K562 (cell line): Measurements from ENCODE around the gene GNAQ. TPM values are rescaled to one million over a fixed set of nuclear protein-coding genes. Genes with fewer than 3 reads are reported as not detected.

Experiments used
- ATAC-seq: fragments of 200-7000 bp; cut with Tn5 transposase; 3 replicates; pipeline ENCODE4 v1.9.1; 2020; ENCODE audit warnings: moderate library complexity
- BruUV-seq: library from RNA; stranded (reverse); fragments of 400-500 nt; replicated peaks from 2 replicates; lab custom pipeline; 2021; lab: Mats Ljungman, UMichigan
- CTCF ChIA-PET: fragments of 300-600 bp; formaldehyde crosslinking; extraction: SDS; loops from one replicate; lab custom pipeline; 2021; ENCODE audit warnings: low intra/inter-chr PET ratio; lab: Yijun Ruan, JAX
- POLR2A ChIA-PET: fragments of 300-600, 350-650 bp; sonication (Branson Sonifier 250); formaldehyde crosslinking; extraction: SDS; loops from one replicate; lab custom pipeline; 2021; ENCODE audit warnings: antibody characterized with exemption, inconsistent platforms; lab: Yijun Ruan, JAX
- DNase-seq, 4 experiments: peaks; one replicate each; pipeline versions ENCODE4 v3.0.0 to v3.0.0-alpha.2; 2011 to 2018; ENCODE audit warnings: low spot score in 3 of 4, mixed read lengths in 3 of 4; ENCODE audit errors: extremely low read depth in 1 of 4
- FAIRE-seq: peaks from 2 replicates; lab custom pipeline; 2011; peaks lifted over from hg19 to GRCh38; lab: Jason Lieb, UNC
- H2AFZ ChIP-seq: 2 replicates; pipeline ENCODE4 v1.6.0; 2011; ENCODE audit warnings: low read depth, low read length, control low read depth, inconsistent platforms
- H3K27ac ChIP-seq: fragments of 200-600 bp; 3 replicates; pipeline ENCODE4 v1.8.0; 2011; ENCODE audit warnings: low read depth, mild to moderate bottlenecking, control low read depth, inconsistent platforms, low read length, moderate library complexity, mixed read lengths; ENCODE audit errors: extremely low read depth
- H3K27me3 ChIP-seq, 2 experiments: fragments of 300-600 bp in 1 of 2; 2 replicates in 1 of 2; 3 replicates in 1 of 2; pipeline versions ENCODE4 v1.6.0 to v1.8.0; 2011; ENCODE audit warnings: inconsistent platforms in 2 of 2, low read length in 2 of 2, mild to moderate bottlenecking in 1 of 2, mixed read lengths in 1 of 2, moderate library complexity in 1 of 2; ENCODE audit not compliant: control insufficient read depth in 2 of 2, insufficient read depth in 2 of 2
- H3K36me3 ChIP-seq: fragments of 300-600 bp; 3 replicates; pipeline ENCODE4 v1.8.0; 2011; ENCODE audit warnings: mild to moderate bottlenecking, low read length, inconsistent platforms; ENCODE audit not compliant: control insufficient read depth, insufficient read depth
- H3K4me1 ChIP-seq, 2 experiments: fragments of 200-600 bp in 1 of 2; replicated peaks in 1 of 2; 2 replicates in 1 of 2; 3 replicates in 1 of 2; pipeline versions ENCODE4 v1.5.1 to v1.8.0; 2011; ENCODE audit warnings: inconsistent platforms in 2 of 2, low read length in 2 of 2, mild to moderate bottlenecking in 1 of 2, mixed read lengths in 1 of 2, moderate library complexity in 1 of 2; ENCODE audit not compliant: control insufficient read depth in 2 of 2, insufficient read depth in 2 of 2
- H3K4me2 ChIP-seq: 2 replicates; pipeline ENCODE4 v1.6.1; 2011; ENCODE audit warnings: low read length, control low read depth, inconsistent platforms, mixed read lengths; ENCODE audit not compliant: insufficient read depth
- H3K4me3 ChIP-seq: fragments of 200-600 bp; sonication (generic), shearing (Covaris generic); 2 replicates; pipeline ENCODE4 v1.5.1; 2016; ENCODE audit warnings: control low read depth, inconsistent platforms
- H3K79me2 ChIP-seq: fragments of 200-600 bp; 3 replicates; pipeline ENCODE4 v1.8.0; 2011; ENCODE audit warnings: low read length, inconsistent platforms; ENCODE audit not compliant: control insufficient read depth, insufficient read depth
- H3K9ac ChIP-seq, 2 experiments: 2 replicates each; pipeline versions ENCODE4 v1.6.0 to v1.6.1; 2011; ENCODE audit warnings: low read depth in 2 of 2, low read length in 2 of 2, control low read depth in 1 of 2, inconsistent platforms in 1 of 2, mild to moderate bottlenecking in 1 of 2, mixed read lengths in 1 of 2; ENCODE audit not compliant: insufficient read depth in 1 of 2
- H3K9me1 ChIP-seq: one replicate; pipeline ENCODE4 v1.6.0; 2011; ENCODE audit warnings: inconsistent platforms, mild to moderate bottlenecking, low read length, moderate library complexity; ENCODE audit not compliant: control insufficient read depth, insufficient read depth
- H3K9me3 ChIP-seq: replicated peaks from 2 replicates; pipeline ENCODE4 v1.5.1; 2011; ENCODE audit warnings: low read depth, low read length, inconsistent platforms; ENCODE audit not compliant: control insufficient read depth, insufficient read depth
- H4K20me1 ChIP-seq: replicated peaks from 2 replicates; pipeline ENCODE4 v1.6.1; 2011; ENCODE audit warnings: low read length, inconsistent platforms, mixed read lengths; ENCODE audit not compliant: control insufficient read depth, insufficient read depth
- ARID2 ChIP-seq: fragments of 450-650 bp; IDR thresholded peaks from 2 replicates; pipeline ENCODE4 v1.6.1; 2017; ENCODE audit warnings: antibody characterized with exemption, mild to moderate bottlenecking
- ATF4 ChIP-seq: fragments of 450-650 bp; formaldehyde crosslinking; IDR thresholded peaks from 2 replicates; pipeline ENCODE4 v1.4.0; 2022; ENCODE audit warnings: mild to moderate bottlenecking, moderate library complexity
- E2F4 ChIP-seq: sonication (generic); formaldehyde crosslinking; IDR thresholded peaks from 2 replicates; pipeline ENCODE4 v1.8.0; 2022; ENCODE audit warnings: mild to moderate bottlenecking, low read depth, missing genetic modification reagents
- ELF4 ChIP-seq: fragments of 450-650 bp; formaldehyde crosslinking; IDR thresholded peaks from 2 replicates; pipeline ENCODE4 v1.4.0; 2022; ENCODE audit warnings: missing genetic modification characterization
- FOXP1 ChIP-seq: sonication (generic); formaldehyde crosslinking; IDR thresholded peaks from 2 replicates; pipeline ENCODE4 v1.8.0; 2022; ENCODE audit warnings: mild to moderate bottlenecking, missing genetic modification reagents
- HMG20A ChIP-seq: fragments of 450-650 bp; formaldehyde crosslinking; conservative IDR thresholded peaks from 2 replicates; pipeline ENCODE4 v1.4.0; 2020; ENCODE audit warnings: mild to moderate bottlenecking, mixed read lengths
- NR4A1 ChIP-seq, 2 experiments: fragments of 250-450 bp in 1 of 2; fragments of 450-650 bp in 1 of 2; sonication (Bioruptor Pico) in 1 of 2; IDR thresholded peaks; 2 replicates each; pipeline versions ENCODE4 v1.4.0 to v1.6.1; 2016 to 2020; ENCODE audit warnings: mild to moderate bottlenecking in 2 of 2, missing compliant biosample characterization in 1 of 2, missing genetic modification characterization in 1 of 2, moderate library complexity in 1 of 2
- OTX1 ChIP-seq: fragments of 450-650 bp; formaldehyde crosslinking; IDR thresholded peaks from 2 replicates; pipeline ENCODE4 v1.4.0; 2022; ENCODE audit warnings: mild to moderate bottlenecking
- RBBP5 ChIP-seq: fragments of 200-600 bp; sonication (generic); IDR thresholded peaks from 2 replicates; pipeline ENCODE4 v1.6.1; 2012; ENCODE audit warnings: borderline replicate concordance, mild to moderate bottlenecking, low read length, control low read depth, inconsistent platforms; ENCODE audit not compliant: insufficient read depth, poor library complexity, severe bottlenecking
- SMAD1 ChIP-seq: fragments of 150-350 bp; IDR thresholded peaks from 2 replicates; pipeline ENCODE4 v1.6.1; 2014; ENCODE audit warnings: low read length, low read depth; ENCODE audit not compliant: partially characterized antibody
- TEAD4 ChIP-seq, 2 experiments: sonication (generic) in 1 of 2; formaldehyde crosslinking in 1 of 2; IDR thresholded peaks; 2 replicates each; pipeline versions ENCODE4 v1.6.1 to v1.8.0; 2012 to 2022; ENCODE audit warnings: borderline replicate concordance in 1 of 2, inconsistent platforms in 1 of 2, low read length in 1 of 2, mild to moderate bottlenecking in 1 of 2, missing genetic modification reagents in 1 of 2
- ZBTB33 ChIP-seq: sonication (generic); formaldehyde crosslinking; IDR thresholded peaks from 2 replicates; pipeline ENCODE4 v1.8.1; 2023; ENCODE audit warnings: mild to moderate bottlenecking, missing genetic modification reagents
- ZNF57 ChIP-seq: fragments of 450-650 bp; formaldehyde crosslinking; IDR thresholded peaks from 2 replicates; pipeline ENCODE4 v1.4.0; 2020; ENCODE audit warnings: mild to moderate bottlenecking, moderate library complexity
- WGBS: fragments of 100-300 bp; shearing (Covaris generic); methylation state at CpG from one replicate; pipeline ENCODE4 v1.1.6; 2016; ENCODE audit warnings: low coverage, mixed read lengths; ENCODE audit not compliant: insufficient coverage; ENCODE audit errors: missing lambda C conversion rate; 5-methylcytosine and 5-hydroxymethylcytosine counted together
- in situ Hi-C: fragments of 300-500 bp; cut with MboI; formaldehyde crosslinking; loops from 4 replicates; pipeline ENCODE4 v1.15.0; 2018; ENCODE audit warnings: inconsistent platforms, mixed read lengths
- intact Hi-C: fragments of 100-400 bp; cut with micrococcal nuclease; formaldehyde crosslinking; loops from 2 replicates; pipeline ENCODE4 v1.14.2; 2022
- polyA plus RNA-seq, 8 experiments: library from polyadenylated mRNA; depleted of rRNA in 4 of 8; stranded (reverse) in 5 of 8; unstranded in 3 of 8; fragments of >200 nt; fragmentation: Nextera tagmentation in 2 of 8; fragmentation: Illumina TruSeq in 1 of 8; extraction: Ambion mirVana in 2 of 8; extraction: Trizol in 1 of 8; gene quantifications; 2 replicates each; pipeline versions ENCODE4 v1.2.1 to v1.2.3, GENCODE V29; 2011 to 2014; ENCODE audit warnings: inconsistent platforms in 1 of 8, missing spikeins in 1 of 8
- total RNA-seq, 7 experiments: library from RNA; depleted of rRNA in 6 of 7; stranded (reverse); fragments of >200 nt in 6 of 7; fragmentation: Illumina TruSeq in 2 of 7; extraction: Trizol in 2 of 7; gene quantifications; 2 replicates each; pipeline versions ENCODE4 v1.2.1 to v1.2.3, GENCODE V29; 2011 to 2021; ENCODE audit warnings: low replicate concordance in 1 of 7

GNAQ gene
- total and polyA plus RNA-seq, 9 of the 15 experiments (the other 6 are each of a cell fraction or from before 2014, with no cell fraction given) = 4.8 to 27.9 (median 17.5) TPM

- TF ChIP-seq ZNF57 (CRISPR knock-in tag) (no peak), OTX1 (CRISPR knock-in tag) (no peak), ATF4 (CRISPR knock-in tag) (no peak), FOXP1 (CRISPR knock-in tag) (no peak), ARID2 (no peak)
- TF ChIP-seq, all 486 proteins: peak for 0
Observed at GRCh38 chr9:78050421-78050820, 18.8 kb upstream of the GNAQ start (continued).

- in situ Hi-C loops = no loop called here
Observed at GRCh38 chr9:78049484-78049883, 17.9 kb upstream of the GNAQ start.

More at GRCh38 chr9:78049484-78049883, 17.9 kb upstream of the GNAQ start:
- H3K27ac ChIP-seq = no peak overlapping the region
- no peak overlapping the region for H3K4me3 ChIP-seq
- H3K4me1 ChIP-seq = no peaks in the 10 kb centered on the region
- ChIA-PET CTCF (no interaction called here), POLR2A (no interaction called here)
- no TSS peak for BruUV-seq
- TF ChIP-seq NR4A1 (CRISPR knock-in tag; IDR thresholded peaks at IDR 0.05) = no peak
- no peak for TF ChIP-seq NR4A1 (tag; IDR thresholded peaks at IDR 0.05)
- no peak for TF ChIP-seq RBBP5
- TF ChIP-seq SMAD1 = no peak
- no peak for TF ChIP-seq ELF4 (CRISPR knock-in tag)
- TF ChIP-seq E2F4 = no peak
- TF ChIP-seq TEAD4 (IDR thresholded peaks at IDR 0.05; ENCODE audit: low read length) = no peak
- TF ChIP-seq TEAD4 (CRISPR knock-in tag; IDR thresholded peaks at IDR 0.05; ENCODE audit: borderline replicate concordance) = no peak
- no peak for TF ChIP-seq ZBTB33
- TF ChIP-seq HMG20A (CRISPR knock-in tag) = no peak
- H3K9ac ChIP-seq = no peak overlapping the region
- H4K20me1 ChIP-seq = no peaks in the 10 kb centered on the region
- H3K9me1 ChIP-seq = no peaks in the 10 kb centered on the region
- peaks cover 0 to 2% of the 10 kb centered on the region in 2 experiments; a peak in 2 of 5 replicates for H3K27me3 ChIP-seq
- H3K9me3 ChIP-seq = no peaks in the 10 kb centered on the region
- WGBS = 23% methylated on average over 2 of the region's 3 CpGs
- ATAC-seq (no peak), DNase-seq (no peak), FAIRE-seq (no peak)
- no peaks in the 10 kb centered on the region for H3K79me2 ChIP-seq
- no peak overlapping the region for H3K4me2 ChIP-seq
- H3K36me3 ChIP-seq = no peaks in the 10 kb centered on the region
- no peak overlapping the region for H2AFZ ChIP-seq
- intact Hi-C loops = no loop called here
